IMR-90 (cell line): ENCODE data around the gene TBCE. TPM values are rescaled to one million over a fixed set of nuclear protein-coding genes. Genes with fewer than 3 reads are reported as not detected.

Experiments
- ATAC-seq: fragments of 200-7000 bp; cut with Tn5 transposase; 2 replicates; pipeline ENCODE4 v1.9.1; 2020; ENCODE audit warnings: low read depth, mild to moderate bottlenecking, moderate library complexity
- BruUV-seq: library from RNA; stranded (reverse); fragments of 400-500 nt; replicated peaks from 2 replicates; lab custom pipeline; 2021; lab: Mats Ljungman, UMichigan
- CTCF ChIA-PET: fragments of 300-600 bp; formaldehyde crosslinking; extraction: SDS; loops from one replicate; lab custom pipeline; 2021; ENCODE audit warnings: antibody characterized with exemption; lab: Yijun Ruan, JAX
- POLR2A ChIA-PET: fragments of 300-600 bp; sonication (Branson Sonifier 250); formaldehyde crosslinking; loops from one replicate; lab custom pipeline; 2022; ENCODE audit warnings: antibody characterized with exemption; ENCODE audit not compliant: unreplicated experiment; lab: Charles Lee
- DNase-seq: peaks from one replicate; pipeline ENCODE4 v3.0.0; 2013
- H2AFZ ChIP-seq: replicated peaks from 2 replicates; pipeline ENCODE3; 2013; ENCODE audit warnings: low read length, mild to moderate bottlenecking; ENCODE audit not compliant: poor library complexity
- H2AK5ac ChIP-seq: 2 replicates; pipeline ENCODE4 v1.6.1; 2013; ENCODE audit warnings: low read depth, low read length, inconsistent platforms
- H2AK9ac ChIP-seq: replicated peaks from 2 replicates; pipeline ENCODE3; 2013; ENCODE audit warnings: mild to moderate bottlenecking, low read depth, low read length, moderate library complexity; ENCODE audit not compliant: poor library complexity
- H2BK120ac ChIP-seq: 2 replicates; pipeline ENCODE4 v1.6.1; 2013; ENCODE audit warnings: low read depth, low read length, inconsistent platforms
- H2BK15ac ChIP-seq: 3 replicates; pipeline ENCODE4 v1.6.1; 2013; ENCODE audit warnings: low read depth, low read length, inconsistent platforms
- H2BK20ac ChIP-seq: 2 replicates; pipeline ENCODE4 v1.6.1; 2013; ENCODE audit warnings: low read depth, mild to moderate bottlenecking, inconsistent platforms, low read length, moderate library complexity
- H2BK5ac ChIP-seq: 2 replicates; pipeline ENCODE4 v1.6.1; 2013; ENCODE audit warnings: mild to moderate bottlenecking, low read depth, low read length, inconsistent platforms; ENCODE audit not compliant: poor library complexity, severe bottlenecking
- H3K14ac ChIP-seq: replicated peaks from 2 replicates; pipeline ENCODE4 v1.6.1; 2013; ENCODE audit warnings: low read depth, low read length, inconsistent platforms
- H3K18ac ChIP-seq: 2 replicates; pipeline ENCODE4 v1.6.1; 2013; ENCODE audit warnings: low read depth, low read length, control low read depth
- H3K23ac ChIP-seq: 2 replicates; pipeline ENCODE4 v1.6.1; 2013; ENCODE audit warnings: low read depth, low read length, inconsistent platforms
- H3K27ac ChIP-seq: 2 replicates; pipeline ENCODE4 v1.5.1; 2013; ENCODE audit warnings: mild to moderate bottlenecking, control low read depth, low read length; ENCODE audit not compliant: insufficient read depth
- H3K27me3 ChIP-seq: 2 replicates; pipeline ENCODE4 v1.6.1; 2013; ENCODE audit warnings: low read length; ENCODE audit not compliant: control insufficient read depth, insufficient read depth
- H3K36me3 ChIP-seq: 2 replicates; pipeline ENCODE4 v1.6.1; 2013; ENCODE audit warnings: low read length, mixed read lengths; ENCODE audit not compliant: control insufficient read depth, insufficient read depth
- H3K4ac ChIP-seq: 2 replicates; pipeline ENCODE4 v1.6.1; 2013; ENCODE audit warnings: low read depth, low read length, inconsistent platforms
- H3K4me1 ChIP-seq: 2 replicates; pipeline ENCODE4 v1.6.1; 2013; ENCODE audit warnings: low read length, mixed read lengths; ENCODE audit not compliant: control insufficient read depth, insufficient read depth
- H3K4me2 ChIP-seq: 2 replicates; pipeline ENCODE4 v1.6.1; 2013; ENCODE audit warnings: low read depth, mild to moderate bottlenecking, control low read depth, low read length, moderate library complexity
- H3K4me3 ChIP-seq: 2 replicates; pipeline ENCODE4 v1.5.1; 2013; ENCODE audit warnings: low read depth, mild to moderate bottlenecking, control low read depth, low read length, moderate library complexity; ENCODE audit not compliant: insufficient read depth
- H3K56ac ChIP-seq: 2 replicates; pipeline ENCODE4 v1.6.1; 2013; ENCODE audit warnings: low read length, inconsistent platforms; ENCODE audit not compliant: insufficient read depth; ENCODE audit errors: extremely low read depth
- H3K79me1 ChIP-seq, 2 experiments: 2 replicates each; pipeline ENCODE4 v1.6.1; 2013; ENCODE audit warnings: low read length in 2 of 2, inconsistent platforms in 1 of 2, low read depth in 1 of 2
- H3K9ac ChIP-seq: 2 replicates; pipeline ENCODE4 v1.6.1; 2013; ENCODE audit warnings: low read depth, low read length, control low read depth
- H3K9me1 ChIP-seq: 2 replicates; pipeline ENCODE4 v1.6.1; 2013; ENCODE audit warnings: low read length, inconsistent platforms; ENCODE audit not compliant: insufficient read depth
- H3K9me3 ChIP-seq: 2 replicates; pipeline ENCODE4 v1.6.1; 2013; ENCODE audit warnings: low read length; ENCODE audit not compliant: control insufficient read depth, insufficient read depth
- H4K20me1 ChIP-seq: 2 replicates; pipeline ENCODE4 v1.6.1; 2013; ENCODE audit warnings: low read length, inconsistent platforms; ENCODE audit not compliant: insufficient read depth
- H4K5ac ChIP-seq: 2 replicates; pipeline ENCODE4 v1.6.1; 2013; ENCODE audit warnings: mild to moderate bottlenecking, low read depth, low read length, control low read depth
- H4K8ac ChIP-seq, 2 experiments: 2 replicates each; pipeline ENCODE4 v1.6.1; 2013; ENCODE audit warnings: low read depth in 2 of 2, low read length in 2 of 2, control low read depth in 1 of 2, inconsistent platforms in 1 of 2
- H4K91ac ChIP-seq: 2 replicates; pipeline ENCODE4 v1.6.1; 2013; ENCODE audit warnings: low read depth, low read length, inconsistent platforms; ENCODE audit not compliant: insufficient read depth
- BHLHE40 ChIP-seq: fragments of 150-350 bp; IDR thresholded peaks from 2 replicates; pipeline ENCODE4 v1.6.1; 2016; ENCODE audit warnings: mild to moderate bottlenecking, low read depth, low read length
- CEBPB ChIP-seq: IDR thresholded peaks from 2 replicates; pipeline ENCODE4 v1.6.1; 2012; ENCODE audit warnings: low read depth, low read length, improper control_type of control experiment
- CHD1 ChIP-seq: IDR thresholded peaks from 2 replicates; pipeline ENCODE4 v1.6.1; 2012; ENCODE audit warnings: low read depth, low read length, improper control_type of control experiment
- FOS ChIP-seq: fragments of 150-350 bp; IDR thresholded peaks from 2 replicates; pipeline ENCODE4 v1.6.1; 2016; ENCODE audit warnings: low read depth, low read length
- MAFK ChIP-seq: IDR thresholded peaks from 2 replicates; pipeline ENCODE4 v1.6.1; 2012; ENCODE audit warnings: low read depth, low read length, improper control_type of control experiment
- MAZ ChIP-seq: IDR thresholded peaks from 2 replicates; pipeline ENCODE4 v1.6.1; 2012; ENCODE audit warnings: low read depth, mild to moderate bottlenecking, low read length, improper control_type of control experiment, moderate library complexity, borderline replicate concordance
- MXI1 ChIP-seq: IDR thresholded peaks from 2 replicates; pipeline ENCODE4 v1.6.1; 2012; ENCODE audit warnings: low read depth, mild to moderate bottlenecking, low read length, moderate library complexity, borderline replicate concordance
- NFE2L2 ChIP-seq: fragments of 150-350 bp; IDR thresholded peaks from 2 replicates; pipeline ENCODE4 v1.6.1; 2016; ENCODE audit warnings: low read depth, mild to moderate bottlenecking, low read length
- POLR2A ChIP-seq: IDR thresholded peaks from 2 replicates; pipeline ENCODE4 v1.6.1; 2012; ENCODE audit warnings: mild to moderate bottlenecking, low read depth, low read length
- RAD21 ChIP-seq: IDR thresholded peaks from 2 replicates; pipeline ENCODE4 v1.6.1; 2012; ENCODE audit warnings: low read length, improper control_type of control experiment
- RCOR1 ChIP-seq: IDR thresholded peaks from 2 replicates; pipeline ENCODE4 v1.6.1; 2012; ENCODE audit warnings: mild to moderate bottlenecking, low read length, improper control_type of control experiment; ENCODE audit not compliant: insufficient replicate concordance
- RFX5 ChIP-seq: IDR thresholded peaks from 2 replicates; pipeline ENCODE4 v1.8.0; 2012; ENCODE audit warnings: low read depth, mild to moderate bottlenecking, low read length, moderate library complexity
- WGBS, 2 experiments: methylation state at CpG; one replicate each; pipeline versions ENCODE4 v1.1.5 to v1.1.7; 2013; ENCODE audit warnings: missing lambda C conversion rate in 2 of 2; ENCODE audit not compliant: insufficient read length in 1 of 2; ENCODE audit errors: extremely low coverage in 2 of 2; 5-methylcytosine and 5-hydroxymethylcytosine counted together
- dilution Hi-C: fragments of 300-500 bp; cut with HindIII; formaldehyde crosslinking; loops from one replicate; pipeline ENCODE4 v1.14.3; 2018; ENCODE audit warnings: low sequenced_read_pairs; ENCODE audit not compliant: unreplicated experiment
- in situ Hi-C: fragments of 300-500 bp; cut with MboI; formaldehyde crosslinking; loops from 3 replicates; pipeline ENCODE4 v1.14.3; 2019; ENCODE audit warnings: low sequenced_read_pairs, inconsistent platforms, mixed read lengths
- intact Hi-C: fragments of 100-400 bp; cut with micrococcal nuclease; formaldehyde crosslinking; loops from 2 replicates; pipeline ENCODE4 v1.10.0; 2022
- polyA plus RNA-seq, 3 experiments: library from polyadenylated mRNA; depleted of rRNA; stranded (reverse); fragments of >200 nt; gene quantifications; 2 replicates each; pipeline ENCODE4 v1.2.3, GENCODE V29; 2012; ENCODE audit warnings: low replicate concordance in 1 of 3
- total RNA-seq: library from RNA; depleted of rRNA; stranded (reverse); fragments of >200 nt; gene quantifications from 2 replicates; pipeline ENCODE4 v1.2.3, GENCODE V29; 2012
- TF ChIP-seq, protein P1 (sequence below): conservative IDR thresholded peaks from 2 replicates; pipeline ENCODE4 v1.5.1; 2012; ENCODE audit warnings: mild to moderate bottlenecking, low read depth, low read length, improper control_type of control experiment
- TF ChIP-seq, protein P2 (sequence below): fragments of 150-350 bp; IDR thresholded peaks from 2 replicates; pipeline ENCODE4 v1.6.1; 2017; ENCODE audit warnings: mild to moderate bottlenecking, antibody characterized with exemption, low read length, low read depth
- TF ChIP-seq, protein P3 (sequence below): fragments of 150-350 bp; IDR thresholded peaks from 2 replicates; pipeline ENCODE4 v1.6.1; 2016; ENCODE audit warnings: low read depth, mild to moderate bottlenecking, low read length, moderate library complexity, borderline replicate concordance

TBCE gene
- total and polyA plus RNA-seq, 2 of the 4 experiments (the other 2 are of a cell fraction), result 25.3 to 26.7 TPM

DNA sequence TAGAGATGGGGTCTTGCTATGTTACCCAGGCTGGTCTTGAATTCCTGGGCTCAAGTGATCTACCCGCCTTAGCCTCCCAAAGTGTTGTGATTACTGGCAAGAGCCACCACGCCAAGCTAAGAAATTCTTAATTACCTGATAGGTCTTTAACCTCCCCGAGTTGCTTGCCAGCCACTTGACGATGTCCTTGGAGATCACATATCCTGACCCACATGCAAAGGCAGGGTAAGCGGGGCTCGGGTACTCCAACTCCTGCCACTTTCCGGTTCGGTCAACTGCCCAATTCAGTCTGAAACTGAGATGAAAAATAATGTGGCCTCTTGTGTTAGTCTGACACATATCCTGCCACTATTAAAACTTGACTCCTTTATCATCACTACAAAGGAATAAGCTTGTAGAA, 86.8 kb downstream of the TBCE start:
- Histone ChIP-seq H3K18ac (no peak overlapping the region), H3K56ac (no peak overlapping the region), H4K91ac (no peak overlapping the region), H3K36me3 (peaks cover 19% of the 10 kb centered on the region), H3K9ac (no peak overlapping the region), H3K9me1 (no peaks in the 10 kb centered on the region), H2AK5ac (no peak overlapping the region), H2BK20ac (no peak overlapping the region), H3K4me2 (no peak overlapping the region), H4K8ac (no peak overlapping the region), H2BK5ac (no peak overlapping the region), H3K27me3 (no peaks in the 10 kb centered on the region), H3K27ac (no peak overlapping the region), H2AFZ (no peak overlapping the region), H3K14ac (no peak overlapping the region), H4K5ac (no peak overlapping the region), H3K4me3 (no peak overlapping the region), H2BK15ac (no peak overlapping the region), H3K4me1 (0 out of 2 replicates have a peak, but pooled peaks cover 2% of the 10 kb centered on the region), H3K4ac (no peak overlapping the region), H3K79me1 (peaks cover 0 to 3% of the 10 kb centered on the region in 2 experiments; a peak in 1 of 4 replicates), H3K23ac (no peak overlapping the region), H3K9me3 (no peaks in the 10 kb centered on the region), H2BK120ac (no peak overlapping the region), H4K20me1 (0 out of 2 replicates have a peak, but pooled peaks cover 3% of the 10 kb centered on the region), H2AK9ac (no peak overlapping the region)
- no peak for TF ChIP-seq BHLHE40
- TF ChIP-seq FOS, result no peak
- TF ChIP-seq MAFK, result no peak
- no peak for TF ChIP-seq NFE2L2
- no peak for TF ChIP-seq MXI1
- TF ChIP-seq POLR2A, result no peak
- TF ChIP-seq, protein P1, sequence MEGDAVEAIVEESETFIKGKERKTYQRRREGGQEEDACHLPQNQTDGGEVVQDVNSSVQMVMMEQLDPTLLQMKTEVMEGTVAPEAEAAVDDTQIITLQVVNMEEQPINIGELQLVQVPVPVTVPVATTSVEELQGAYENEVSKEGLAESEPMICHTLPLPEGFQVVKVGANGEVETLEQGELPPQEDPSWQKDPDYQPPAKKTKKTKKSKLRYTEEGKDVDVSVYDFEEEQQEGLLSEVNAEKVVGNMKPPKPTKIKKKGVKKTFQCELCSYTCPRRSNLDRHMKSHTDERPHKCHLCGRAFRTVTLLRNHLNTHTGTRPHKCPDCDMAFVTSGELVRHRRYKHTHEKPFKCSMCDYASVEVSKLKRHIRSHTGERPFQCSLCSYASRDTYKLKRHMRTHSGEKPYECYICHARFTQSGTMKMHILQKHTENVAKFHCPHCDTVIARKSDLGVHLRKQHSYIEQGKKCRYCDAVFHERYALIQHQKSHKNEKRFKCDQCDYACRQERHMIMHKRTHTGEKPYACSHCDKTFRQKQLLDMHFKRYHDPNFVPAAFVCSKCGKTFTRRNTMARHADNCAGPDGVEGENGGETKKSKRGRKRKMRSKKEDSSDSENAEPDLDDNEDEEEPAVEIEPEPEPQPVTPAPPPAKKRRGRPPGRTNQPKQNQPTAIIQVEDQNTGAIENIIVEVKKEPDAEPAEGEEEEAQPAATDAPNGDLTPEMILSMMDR, result no peak
- no peak for TF ChIP-seq RCOR1
- TF ChIP-seq CHD1, result no peak
- TF ChIP-seq RFX5, result no peak
- TF ChIP-seq CEBPB, result no peak
- TF ChIP-seq MAZ, result no peak
- TF ChIP-seq, protein P2, sequence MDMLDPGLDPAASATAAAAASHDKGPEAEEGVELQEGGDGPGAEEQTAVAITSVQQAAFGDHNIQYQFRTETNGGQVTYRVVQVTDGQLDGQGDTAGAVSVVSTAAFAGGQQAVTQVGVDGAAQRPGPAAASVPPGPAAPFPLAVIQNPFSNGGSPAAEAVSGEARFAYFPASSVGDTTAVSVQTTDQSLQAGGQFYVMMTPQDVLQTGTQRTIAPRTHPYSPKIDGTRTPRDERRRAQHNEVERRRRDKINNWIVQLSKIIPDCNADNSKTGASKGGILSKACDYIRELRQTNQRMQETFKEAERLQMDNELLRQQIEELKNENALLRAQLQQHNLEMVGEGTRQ, result no peak
- no peak for TF ChIP-seq RAD21
- TF ChIP-seq, protein P3, sequence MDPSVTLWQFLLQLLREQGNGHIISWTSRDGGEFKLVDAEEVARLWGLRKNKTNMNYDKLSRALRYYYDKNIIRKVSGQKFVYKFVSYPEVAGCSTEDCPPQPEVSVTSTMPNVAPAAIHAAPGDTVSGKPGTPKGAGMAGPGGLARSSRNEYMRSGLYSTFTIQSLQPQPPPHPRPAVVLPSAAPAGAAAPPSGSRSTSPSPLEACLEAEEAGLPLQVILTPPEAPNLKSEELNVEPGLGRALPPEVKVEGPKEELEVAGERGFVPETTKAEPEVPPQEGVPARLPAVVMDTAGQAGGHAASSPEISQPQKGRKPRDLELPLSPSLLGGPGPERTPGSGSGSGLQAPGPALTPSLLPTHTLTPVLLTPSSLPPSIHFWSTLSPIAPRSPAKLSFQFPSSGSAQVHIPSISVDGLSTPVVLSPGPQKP, result no peak
- POLR2A ChIA-PET, result no interaction called here
- CTCF ChIA-PET, result no interaction called here
- intact Hi-C loops (no loop called here), dilution Hi-C loops (no loop called here), in situ Hi-C loops (no loop called here)
- no CpG with 5 or more reads among the region's 8 CpGs for WGBS, 2 experiments
- BruUV-seq, result no TSS peak
- ATAC-seq (no peak), DNase-seq (no peak)
